ENCODE data around the gene DNAL1.
"Not testable (repeated sequence)": the region's sequence is repeated elsewhere in the genome, so short reads cannot be mapped to it uniquely, and the experiment has no call there.

The DNAL1 gene, protein sequence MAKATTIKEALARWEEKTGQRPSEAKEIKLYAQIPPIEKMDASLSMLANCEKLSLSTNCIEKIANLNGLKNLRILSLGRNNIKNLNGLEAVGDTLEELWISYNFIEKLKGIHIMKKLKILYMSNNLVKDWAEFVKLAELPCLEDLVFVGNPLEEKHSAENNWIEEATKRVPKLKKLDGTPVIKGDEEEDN

DNA sequence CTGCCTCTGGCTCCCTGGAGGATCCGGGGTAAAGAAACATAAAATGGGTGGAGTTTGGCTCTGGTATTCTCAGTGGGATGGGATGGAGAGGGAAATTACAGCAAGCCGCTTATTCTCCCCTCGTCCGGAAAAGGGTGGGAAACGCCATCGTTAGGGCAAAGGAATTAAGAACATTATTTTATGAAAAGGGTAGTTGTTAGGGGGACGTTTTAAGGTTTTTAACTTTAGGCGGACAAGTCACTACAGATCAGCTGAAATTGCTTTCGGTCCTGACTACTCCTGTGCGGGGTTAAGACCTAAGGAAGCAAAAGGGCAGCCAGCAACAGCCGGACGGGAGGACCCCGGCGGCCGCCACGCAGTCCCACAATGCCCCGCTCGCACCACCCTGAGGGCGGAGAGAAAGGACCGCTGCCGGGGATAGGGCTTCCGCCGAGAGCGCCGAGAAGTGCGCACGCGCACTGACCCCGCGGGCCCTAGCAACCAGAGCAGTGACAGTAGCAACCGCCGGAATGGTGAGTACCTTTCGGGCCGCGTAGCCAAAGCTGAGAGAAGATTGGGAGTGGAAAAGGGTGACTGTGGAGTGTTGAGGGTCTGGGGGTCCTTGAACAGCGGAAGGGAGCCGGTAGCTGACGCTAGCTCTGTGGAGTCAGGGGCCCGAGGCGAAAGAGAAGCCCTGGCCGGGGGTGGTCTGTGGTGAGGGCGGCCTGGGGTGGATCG lies at the start of gene DNAL1:
Gene DNAL1 (plus strand): TSS at position 456 of the 717 bp plus-strand sequence. CDS start 54 bp downstream, at position 510.
- DNase-seq, result peak; percentile 93

DNA sequence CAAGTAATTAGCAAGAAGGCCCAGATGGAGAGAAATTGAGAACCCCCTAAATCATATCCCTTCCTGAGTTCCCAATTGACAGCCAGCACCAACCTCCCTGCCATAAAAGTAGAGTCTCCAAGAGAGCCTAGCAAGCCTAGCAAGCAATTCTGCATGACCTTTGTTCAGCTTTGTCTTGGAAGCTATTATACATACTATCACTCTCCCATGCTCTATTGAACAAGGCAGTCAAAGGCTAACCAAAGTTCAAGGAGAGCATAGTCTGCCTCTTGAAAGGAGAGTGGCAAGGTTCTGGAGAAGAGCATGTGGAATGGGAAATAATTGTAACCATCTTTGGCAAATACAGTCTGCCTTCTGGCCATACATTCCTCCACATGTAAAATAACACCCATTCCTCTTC lies 45.3 kb upstream of the DNAL1 start:
- no peak for DNase-seq

DNA sequence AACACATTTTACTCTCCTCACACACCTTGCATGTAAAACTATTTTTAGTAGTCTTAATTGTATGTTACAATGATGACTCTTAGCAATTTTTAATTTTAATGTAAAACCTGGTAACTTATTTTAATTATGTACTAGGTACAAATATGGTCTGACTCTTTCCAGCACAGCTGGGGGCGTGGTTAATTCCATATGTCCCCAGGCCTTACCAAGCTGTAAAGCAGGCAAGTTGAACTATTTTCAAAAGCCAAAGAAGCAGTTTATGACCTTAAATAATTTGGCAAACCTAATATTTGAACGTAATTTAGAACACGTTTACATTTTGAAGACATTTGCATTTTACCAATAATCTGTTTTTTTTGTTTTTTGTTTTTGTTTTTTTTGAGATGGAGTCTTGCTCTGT lies 41.8 kb upstream of the DNAL1 start:
- no peak for DNase-seq

DNA sequence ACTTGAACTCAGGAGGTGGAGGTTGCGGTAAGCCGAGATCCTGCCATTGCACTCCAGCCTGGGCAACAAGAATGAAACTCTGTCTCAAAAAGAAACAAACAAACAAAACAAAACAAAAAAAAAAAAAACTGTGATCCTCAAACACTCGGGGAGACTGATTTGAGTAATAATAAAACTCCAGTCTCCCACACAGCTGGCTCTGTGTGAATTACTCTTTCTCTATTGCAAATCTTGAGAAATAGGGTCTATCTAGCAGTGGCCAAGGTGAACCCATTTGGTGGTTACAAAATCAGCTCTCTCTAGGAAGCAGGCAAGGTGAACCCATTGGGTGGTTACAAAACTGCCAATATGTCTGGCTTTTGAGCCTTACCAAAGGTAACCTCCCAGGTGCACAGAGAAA lies 38.5 kb upstream of the DNAL1 start:
- no peak for DNase-seq

DNA sequence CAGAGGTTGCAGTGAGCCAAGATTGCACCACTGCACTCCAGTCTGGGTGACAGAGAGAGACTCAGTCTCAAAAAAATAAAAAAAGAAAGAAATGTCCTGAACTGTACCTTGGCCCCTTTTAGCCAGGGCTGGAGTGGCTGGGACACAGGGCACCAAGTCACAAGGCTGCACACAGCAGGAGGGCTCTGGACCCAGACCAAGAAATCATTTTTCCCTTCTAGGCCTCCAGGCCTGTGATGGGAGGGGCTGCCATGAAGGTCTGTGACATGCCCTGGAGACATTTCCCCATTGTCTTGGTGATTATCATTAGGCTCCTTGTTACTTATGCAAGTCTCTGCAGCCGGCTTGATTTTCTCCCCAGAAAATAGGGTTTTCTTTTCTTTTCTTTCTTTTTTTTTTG lies 37.5 kb upstream of the DNAL1 start:
- peak; percentile 4 for DNase-seq

DNA sequence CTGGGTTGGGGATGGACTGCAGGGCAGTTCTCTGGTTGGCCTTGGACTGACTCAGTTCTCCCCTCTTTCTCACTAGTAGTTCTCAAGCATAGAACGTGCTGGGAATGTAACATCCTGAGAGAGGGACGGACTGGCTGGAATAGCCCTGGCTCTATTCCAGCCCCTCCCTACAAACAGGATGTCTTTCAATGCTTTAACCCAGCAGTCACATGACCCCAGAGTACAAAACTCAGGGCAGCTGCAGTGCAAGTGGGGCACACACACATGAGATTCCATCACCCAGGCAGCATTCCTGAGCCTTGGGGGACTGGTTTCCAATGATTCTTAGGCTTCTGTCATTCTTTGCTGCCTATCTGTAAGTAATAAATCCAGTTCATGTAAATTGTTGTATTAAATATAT lies 34.1 kb upstream of the DNAL1 start:
- DNase-seq, result no peak

DNA sequence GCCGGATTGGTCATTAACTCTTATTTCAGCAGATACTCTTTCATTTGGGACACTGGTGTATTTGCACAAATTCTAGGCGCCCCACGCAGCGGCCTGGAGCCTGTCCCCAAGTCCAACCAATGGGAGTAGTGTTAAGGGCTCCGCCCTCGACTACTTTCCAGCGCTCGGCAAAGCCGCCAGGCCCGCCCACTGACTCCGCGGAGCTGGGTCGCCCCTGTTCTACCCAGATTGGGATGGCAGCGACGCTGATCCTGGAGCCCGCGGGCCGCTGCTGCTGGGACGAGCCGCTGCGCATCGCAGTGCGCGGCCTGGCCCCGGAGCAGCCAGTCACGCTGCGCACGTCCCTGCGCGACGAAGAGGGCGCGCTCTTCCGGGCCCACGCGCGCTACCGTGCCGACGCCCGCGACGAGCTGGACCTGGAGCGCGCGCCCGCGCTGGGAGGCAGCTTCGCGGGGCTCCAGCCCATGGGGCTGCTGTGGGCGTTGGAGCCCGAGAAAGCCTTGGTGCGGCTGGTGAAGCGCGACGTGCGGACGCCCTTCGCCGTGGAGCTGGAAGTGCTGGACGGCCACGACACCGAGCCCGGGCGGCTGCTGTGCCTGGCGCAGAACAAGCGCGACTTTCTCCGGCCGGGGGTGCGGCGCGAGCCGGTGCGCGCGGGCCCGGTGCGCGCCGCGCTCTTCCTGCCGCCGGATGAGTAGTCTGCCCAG lies 32.3 kb upstream of the DNAL1 start, which contains the start of gene ACOT6:
Gene ACOT6 (plus strand): TSS at position 179 of the 707 bp plus-strand sequence. CDS start 55 bp downstream, at position 234.
- DNase-seq, result peak; percentile 16

DNA sequence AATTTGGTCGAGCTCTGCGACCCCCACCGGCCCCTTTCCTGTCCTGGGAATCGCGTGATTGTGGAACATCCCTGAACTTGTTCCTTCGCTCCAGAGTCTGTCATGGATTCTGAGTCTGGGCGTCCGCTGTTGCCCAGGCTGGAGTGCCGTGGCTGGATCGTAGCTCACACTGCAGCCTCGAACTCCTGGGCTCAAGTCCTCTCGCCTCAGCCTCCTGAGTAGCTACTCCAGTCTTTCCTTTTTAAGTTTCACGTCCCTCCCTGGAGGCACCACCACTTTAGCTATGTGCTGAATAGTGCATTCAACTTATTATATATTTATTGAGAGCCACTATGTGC lies 31.8 kb upstream of the DNAL1 start:
- DNase-seq, result no peak

DNA sequence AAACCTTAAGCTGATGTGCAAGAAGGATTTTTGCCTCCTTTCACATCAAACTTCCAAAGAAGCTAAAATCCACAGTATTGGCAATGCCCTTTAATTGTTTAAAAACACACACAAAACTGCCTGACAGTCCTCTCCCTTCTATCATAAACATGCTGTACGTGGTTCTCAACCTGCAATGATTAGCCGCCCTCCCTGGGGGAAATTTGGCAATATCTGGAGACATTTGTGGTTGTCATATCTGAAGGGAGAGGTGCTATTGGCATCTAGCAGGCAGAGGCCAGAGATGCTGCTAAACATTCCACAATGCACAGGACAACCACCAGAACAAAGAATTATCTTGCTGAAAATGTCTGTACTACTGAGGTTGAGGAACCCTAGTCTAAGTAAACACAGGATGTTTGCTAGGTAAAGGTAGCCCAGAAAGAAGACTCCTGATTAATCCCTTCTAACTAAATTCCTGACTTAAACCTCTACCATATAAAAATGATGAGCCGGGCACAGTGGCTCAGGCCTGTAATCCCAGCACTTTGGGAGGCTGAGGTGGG lies 31.3 kb upstream of the DNAL1 start:
- no peak for DNase-seq

DNA sequence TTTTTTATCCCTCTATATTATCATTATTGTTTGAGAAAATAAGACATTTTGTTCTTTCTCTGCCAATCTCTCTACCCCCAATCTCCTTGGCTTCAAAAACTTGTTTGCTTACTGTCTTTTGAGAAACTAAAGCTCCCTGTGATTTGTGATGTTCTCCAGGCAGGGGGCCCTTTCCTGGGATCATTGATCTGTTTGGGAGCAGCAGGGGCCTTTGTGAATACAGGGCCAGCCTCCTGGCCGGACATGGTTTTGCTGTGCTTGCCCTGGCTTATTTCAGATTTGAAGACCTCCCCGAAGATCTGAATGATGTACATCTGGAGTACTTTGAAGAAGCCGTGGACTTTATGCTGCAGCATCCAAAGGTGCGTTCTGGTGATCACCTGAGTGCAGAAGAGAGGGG lies 28.0 kb upstream of the DNAL1 start:
- DNase-seq, result no peak

DNA sequence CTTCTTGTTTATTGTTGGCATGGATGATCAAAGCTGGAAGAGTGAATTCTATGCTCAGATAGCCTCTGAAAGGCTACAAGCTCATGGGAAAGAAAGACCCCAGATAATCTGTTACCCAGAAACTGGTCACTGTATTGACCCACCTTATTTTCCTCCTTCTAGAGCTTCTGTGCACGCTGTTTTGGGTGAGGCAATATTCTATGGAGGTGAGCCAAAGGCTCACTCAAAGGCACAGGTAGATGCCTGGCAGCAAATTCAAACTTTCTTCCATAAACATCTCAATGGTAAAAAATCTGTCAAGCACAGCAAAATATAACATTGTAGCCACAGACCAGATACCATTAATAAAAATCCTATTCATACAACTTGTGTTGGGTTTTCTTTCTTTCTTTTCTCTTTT lies 25.3 kb upstream of the DNAL1 start:
- DNase-seq, result no peak

DNA sequence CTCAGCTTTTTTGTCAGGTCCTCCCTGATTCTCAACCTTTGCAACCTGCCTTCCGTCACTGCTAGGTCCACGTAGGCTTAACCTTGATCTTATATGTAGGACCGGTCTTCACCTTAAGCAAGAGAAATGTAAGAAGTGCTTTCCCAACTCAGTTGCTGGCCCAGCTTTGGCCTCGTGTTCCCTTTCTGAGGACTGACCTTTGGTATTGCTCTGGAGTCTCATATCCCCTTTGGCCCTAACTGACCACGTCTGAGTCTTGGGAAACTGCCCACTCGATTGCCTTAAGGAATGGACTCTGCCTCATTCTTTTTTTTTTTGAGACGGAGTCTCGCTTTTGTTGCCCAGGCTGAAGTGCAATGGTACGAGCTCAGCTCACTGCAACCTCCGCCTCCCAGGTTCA lies 24.5 kb upstream of the DNAL1 start:
- no peak for DNase-seq

DNA sequence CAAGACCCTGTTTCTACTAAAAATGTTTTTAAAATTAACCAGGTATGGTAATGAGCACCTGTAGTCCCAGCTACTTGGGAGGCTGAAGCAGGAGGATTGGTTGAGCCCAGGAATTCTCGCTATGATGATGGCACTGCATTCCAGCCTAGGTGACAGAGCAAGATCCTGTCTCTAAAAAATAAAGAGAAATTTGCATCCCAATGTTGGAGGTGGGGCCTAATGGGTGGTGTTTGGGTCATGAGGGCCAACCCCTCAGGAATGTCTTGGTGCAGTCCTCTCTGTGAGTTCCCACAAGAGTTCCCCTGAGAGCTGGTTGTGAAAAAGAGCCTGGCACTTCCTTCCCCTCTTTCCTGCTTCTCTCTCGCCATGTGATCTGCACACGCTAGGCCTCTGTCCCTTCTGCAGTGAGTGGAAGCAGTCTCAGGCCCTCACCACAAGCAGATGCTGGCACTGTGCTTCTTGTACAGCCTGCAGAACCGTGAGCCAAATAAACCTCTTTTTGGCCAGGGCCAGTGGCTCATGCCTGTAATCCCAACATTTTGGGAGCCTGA lies 21.2 kb upstream of the DNAL1 start:
- DNase-seq, result no peak

DNA sequence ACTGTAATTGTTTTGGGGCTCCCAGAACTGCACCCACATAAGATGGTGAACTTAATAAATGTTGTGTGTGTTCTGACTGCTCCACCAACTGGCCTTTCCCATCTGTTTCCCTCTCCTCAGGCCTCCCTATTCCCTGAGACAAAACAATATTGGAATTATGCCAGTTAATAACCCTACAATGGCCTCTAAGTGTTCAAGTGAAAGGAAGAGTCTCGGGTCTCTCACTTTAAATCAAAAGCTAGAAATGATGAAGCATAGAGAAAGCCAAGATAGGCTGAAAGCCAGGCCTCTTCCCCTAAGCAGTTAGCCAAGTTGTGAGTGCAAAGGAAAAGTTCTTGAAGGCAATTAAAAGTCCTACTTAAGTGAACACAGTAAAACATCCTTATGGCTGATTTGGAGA lies 19.1 kb upstream of the DNAL1 start:
- no peak for DNase-seq

DNA sequence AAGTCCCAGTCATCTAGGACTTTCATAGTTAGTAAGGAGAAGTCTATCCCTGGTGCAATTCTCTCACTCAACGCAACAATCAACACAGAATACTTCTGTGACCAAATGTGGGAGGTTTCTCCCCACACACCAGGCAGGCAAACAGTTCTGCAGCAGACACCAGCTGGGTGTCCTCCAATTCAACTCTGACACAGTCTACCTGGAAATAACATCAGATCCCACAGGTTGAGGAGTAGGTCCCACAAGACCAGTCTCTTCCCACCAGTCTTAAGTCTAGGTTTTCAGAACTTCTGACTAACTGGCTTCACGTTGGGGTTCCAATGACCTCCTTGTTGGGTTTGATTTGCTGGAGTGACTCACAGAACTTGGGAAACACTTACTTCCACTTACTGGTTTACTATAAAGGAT lies 17.6 kb upstream of the DNAL1 start:
- DNase-seq, result no peak

DNA sequence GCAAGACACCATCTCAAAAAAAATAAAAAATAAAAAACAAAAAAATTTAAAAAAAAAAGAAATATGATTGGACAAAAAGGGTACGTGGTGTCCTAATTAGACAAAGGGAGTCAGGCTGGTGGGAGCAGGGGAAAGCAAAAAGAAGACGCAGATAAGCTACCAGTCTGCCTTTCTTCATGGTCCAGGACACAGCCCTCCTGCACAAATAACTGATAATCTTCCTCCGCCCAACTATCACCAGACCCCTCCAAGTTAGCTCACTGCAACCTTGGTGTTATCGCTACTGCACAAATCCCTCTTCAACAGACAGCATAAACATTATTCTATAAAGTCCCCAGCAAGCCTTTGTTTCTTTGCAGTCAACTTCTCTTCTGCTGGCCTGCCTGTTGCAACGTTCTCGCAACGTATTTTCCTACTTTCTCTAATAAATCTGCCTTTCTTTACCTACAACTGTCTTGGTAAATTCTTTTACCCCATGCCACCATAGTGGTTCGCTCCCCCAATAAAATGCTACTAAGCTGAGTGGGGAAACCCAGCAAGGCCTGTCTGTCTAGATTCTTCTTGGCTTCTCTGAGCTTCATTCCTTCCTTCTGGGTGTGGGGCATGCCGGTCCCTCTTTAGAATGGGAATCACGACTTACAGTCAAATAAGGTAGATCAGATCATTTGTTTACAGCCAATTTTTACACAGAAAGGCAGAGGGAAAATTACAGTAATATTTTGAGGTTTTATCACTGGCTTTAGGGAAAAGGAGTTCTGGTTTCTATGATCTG lies 14.6 kb upstream of the DNAL1 start:
- DNase-seq, result peak; percentile 14

DNA sequence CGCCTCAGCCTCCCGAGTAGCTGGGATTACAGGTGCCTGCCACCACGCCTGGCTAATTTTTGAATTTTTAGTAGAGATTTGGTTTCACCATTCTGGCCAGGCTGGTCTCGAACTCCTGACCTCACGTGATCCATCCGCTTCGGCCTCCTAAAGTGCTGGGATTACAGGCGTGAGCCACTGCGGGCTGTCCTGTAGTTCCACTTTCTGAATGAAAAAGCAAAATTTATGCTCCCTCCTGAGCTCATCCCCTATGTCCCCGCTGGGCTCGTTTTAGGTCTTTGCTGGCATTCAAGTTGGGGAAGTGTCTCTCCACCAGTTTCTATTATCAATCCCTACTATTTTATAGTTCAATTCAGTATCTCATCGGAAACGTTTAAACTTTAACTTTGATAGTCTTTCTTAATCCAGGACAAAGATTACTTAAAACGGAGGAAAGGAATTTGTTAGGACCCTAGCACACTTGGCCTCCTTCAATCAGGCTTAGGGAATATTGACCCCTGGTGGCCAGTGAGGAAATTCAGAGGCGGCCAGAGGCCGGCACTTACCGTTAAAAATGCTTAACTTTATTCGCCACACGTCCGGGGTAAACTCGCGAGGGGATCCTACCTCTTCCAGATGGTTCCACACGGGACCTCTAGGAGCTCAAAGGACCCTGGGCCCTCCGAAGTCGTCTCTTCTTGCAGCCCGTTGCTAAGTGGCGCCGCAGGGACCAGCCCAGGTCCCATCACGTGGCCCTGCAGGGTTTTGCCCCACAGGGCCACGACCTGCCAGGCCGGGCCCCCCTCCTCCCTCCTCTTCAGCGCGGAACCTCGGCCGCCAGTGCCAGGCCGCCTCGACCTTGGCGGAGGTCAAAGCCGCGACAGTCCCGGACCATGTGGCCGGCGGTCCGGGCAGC lies 11.4 kb upstream of the DNAL1 start:
- DNase-seq, result peak; percentile 87

DNA sequence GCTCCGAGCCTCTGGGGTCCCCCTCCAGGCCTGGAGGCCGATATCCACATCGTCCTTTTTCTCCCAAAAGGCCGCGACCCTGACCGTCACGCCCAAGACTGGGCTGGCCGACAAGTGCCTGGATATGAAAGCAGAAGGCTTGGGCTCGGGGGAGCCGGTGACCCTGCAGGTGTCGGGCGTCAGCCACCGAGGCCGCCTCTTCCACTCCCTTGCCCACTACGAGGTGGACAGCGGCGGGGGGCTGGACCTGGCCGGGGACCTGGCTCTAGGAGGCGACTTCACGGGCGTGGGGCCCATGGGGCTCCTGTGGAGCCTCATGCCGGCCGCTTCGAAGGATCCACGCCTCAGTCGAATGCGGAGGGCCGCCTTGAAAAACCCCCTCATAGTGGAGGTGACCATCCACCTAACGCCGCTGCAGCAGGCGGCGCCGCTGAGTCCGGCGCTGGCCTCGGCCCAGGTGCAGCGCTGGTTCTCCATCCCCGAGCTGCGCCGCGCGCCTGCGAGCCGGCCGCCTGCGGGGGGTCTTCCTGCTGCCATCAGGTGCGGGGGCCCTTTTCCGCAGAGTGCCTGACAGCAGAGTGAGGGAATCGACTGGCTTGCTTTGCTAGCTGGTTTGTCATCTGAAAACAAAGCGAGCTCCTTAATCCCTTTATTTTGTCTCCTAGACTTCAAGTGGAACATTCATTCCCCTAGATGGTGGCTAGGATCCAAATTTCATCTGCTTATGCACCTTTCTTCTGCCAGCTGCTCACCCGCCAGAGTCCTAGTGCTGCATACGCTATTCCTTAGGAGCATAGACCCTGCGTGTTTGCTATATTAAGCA lies 10.6 kb upstream of the DNAL1 start:
- no peak for DNase-seq

DNA sequence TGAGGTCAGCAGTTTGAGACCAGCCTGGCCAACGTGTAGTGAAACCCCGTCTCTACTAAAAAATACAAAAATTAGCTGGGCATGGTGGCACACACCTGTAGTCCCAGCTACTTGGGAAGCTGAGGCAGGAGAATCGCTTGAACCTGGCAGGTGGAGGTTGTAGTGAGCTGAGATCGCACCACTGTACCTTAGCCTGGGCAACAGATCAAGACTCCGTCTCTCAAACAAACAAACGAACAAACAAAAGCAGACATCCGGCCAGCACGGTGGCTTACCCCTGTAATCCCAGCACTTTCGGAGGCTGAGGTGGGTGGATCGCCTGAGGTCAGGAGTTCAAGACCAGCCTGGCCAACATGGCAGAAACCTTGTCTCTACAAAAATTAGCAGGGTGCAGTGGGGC lies 8.4 kb upstream of the DNAL1 start:
- DNase-seq, result not testable (repeated sequence)

DNA sequence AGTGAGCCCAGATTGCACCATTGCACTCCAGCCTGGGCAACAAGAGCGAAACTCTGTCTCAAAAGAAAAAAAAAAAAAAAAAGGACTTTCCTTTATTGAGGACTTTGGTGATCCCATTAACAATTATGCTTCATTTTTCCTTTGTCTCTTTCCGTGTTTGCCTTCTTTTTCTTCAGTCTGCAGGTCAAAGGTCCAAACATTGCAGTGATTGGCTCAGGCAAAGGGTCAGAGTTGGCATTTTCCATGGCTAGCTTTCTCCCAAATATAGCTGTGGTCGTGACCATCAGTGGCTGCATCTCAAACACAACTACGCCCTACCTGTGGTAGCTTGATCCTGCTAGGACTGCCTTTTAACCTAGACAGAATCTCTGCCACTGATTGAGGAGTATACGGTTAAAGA lies 7.0 kb upstream of the DNAL1 start:
- no peak for DNase-seq

All from OCI-M1 (cell line).